ENCODE data around the gene SPON1. TPM values are rescaled to one million over a fixed set of nuclear protein-coding genes. Genes with fewer than 3 reads are reported as not detected.

Gene SPON1
- total and polyA plus RNA-seq, 2 donors (not counting 1 experiment from before 2014, with no cell fraction given) = 0.30 TPM; not detected in 1

GRCh38 chr11:14259878-14260277, 297.4 kb downstream of the SPON1 start:
- Mint-ChIP-seq H3K4me3 (no peak overlapping the region), H3K9me3 (ENCODE audit: insufficient read depth) (no peaks in the 10 kb centered on the region), H3K4me1 (no peaks in the 10 kb centered on the region), H3K27ac (no peak overlapping the region), H3K27me3 (peaks cover 2% of the 10 kb centered on the region)
- Histone ChIP-seq H3K27me3 (replicated peaks in 1 of 4; ENCODE audit: control extremely low read depth in 1 of 4, control insufficient read depth in 3 of 4, insufficient read depth in 4 of 4, low read length in 3 of 4) (no peaks in the 10 kb centered on the region), H2AFZ (ENCODE audit: insufficient read depth, low read depth, low read length, poor library complexity, severe bottlenecking) (no peak overlapping the region), H3K4me1 (ENCODE audit: control insufficient read depth in 2 of 2, insufficient read depth in 2 of 2, low read length in 2 of 2) (no peaks in the 10 kb centered on the region), H3K4me2 (replicated peaks; ENCODE audit: low read depth, low read length, poor library complexity, severe bottlenecking) (no peak overlapping the region), H3K36me3 (replicated peaks in 1 of 2; ENCODE audit: control extremely low read depth in 1 of 2, control insufficient read depth in 1 of 2, extremely low read depth in 1 of 2, insufficient read depth in 2 of 2, low read length in 1 of 2) (no peaks in the 10 kb centered on the region), H4K20me1 (ENCODE audit: control insufficient read depth, insufficient read depth, low read length, poor library complexity, severe bottlenecking) (no peaks in the 10 kb centered on the region), H3K9ac (ENCODE audit: low read length) (no peak overlapping the region), H3K79me2 (ENCODE audit: control insufficient read depth, insufficient read depth, low read length) (no peaks in the 10 kb centered on the region), H3K4me3 (ENCODE audit: control extremely low read depth in 1 of 5, extremely low read depth in 1 of 5, insufficient read depth in 1 of 5, low read depth in 2 of 5, low read length in 4 of 5) (no peak overlapping the region), H3K27ac (ENCODE audit: low read length in 2 of 2) (no peak overlapping the region), H3K9me3 (ENCODE audit: control extremely low read depth in 1 of 3, control insufficient read depth in 2 of 3, insufficient read depth in 1 of 3, low read length in 2 of 3) (no peaks in the 10 kb centered on the region)
- WGBS (ENCODE audit: insufficient coverage) = no CpG with 5 or more reads among the region's 1 CpG
- no peak for DNase-seq
- intact Hi-C loops (cut with micrococcal nuclease) = no loop called here
- ChIA-PET POLR2A (no interaction called here), CTCF (interaction anchor here (2.9 kb wide), 1 partner anchor 195 kb away, joined by 13 read pairs; no protein-coding TSS in a partner anchor)
- ATAC-seq (ENCODE audit: low read depth) = no peak
- TF ChIP-seq CTCF (IDR thresholded peaks at IDR 0.05) = no peak
- no peak for TF ChIP-seq EZH2 (IDR thresholded peaks at IDR 0.05; ENCODE audit: borderline replicate concordance, insufficient read depth, low read depth, low read length, poor library complexity, severe bottlenecking)

GRCh38 chr11:14261066-14261465, 298.5 kb downstream of the SPON1 start:
- Mint-ChIP-seq H3K9me3 (ENCODE audit: insufficient read depth) (peaks cover 2% of the 10 kb centered on the region), H3K27ac (peak overlapping the region; percentile 41), H3K4me3 (no peak overlapping the region), H3K4me1 (no peaks in the 10 kb centered on the region), H3K27me3 (no peaks in the 10 kb centered on the region)
- H4K20me1 ChIP-seq (ENCODE audit: control insufficient read depth, insufficient read depth, low read length, poor library complexity, severe bottlenecking) = no peaks in the 10 kb centered on the region
- CTCF ChIA-PET = interaction anchor here (2.9 kb wide), 1 partner anchor 194 kb away, joined by 13 read pairs; no protein-coding TSS in a partner anchor
- no peak overlapping the region for H3K4me3 ChIP-seq (ENCODE audit: control extremely low read depth in 1 of 5, extremely low read depth in 1 of 5, insufficient read depth in 1 of 5, low read depth in 2 of 5, low read length in 4 of 5)
- no peak overlapping the region for H3K4me2 ChIP-seq (replicated peaks; ENCODE audit: low read depth, low read length, poor library complexity, severe bottlenecking)
- POLR2A ChIA-PET = no interaction called here
- no peak overlapping the region for H3K27ac ChIP-seq (ENCODE audit: low read length in 2 of 2)
- intact Hi-C loops (cut with micrococcal nuclease) = no loop called here
- H3K9me3 ChIP-seq (ENCODE audit: control extremely low read depth in 1 of 3, control insufficient read depth in 2 of 3, insufficient read depth in 1 of 3, low read length in 2 of 3) = no peaks in the 10 kb centered on the region
- H3K27me3 ChIP-seq (replicated peaks in 1 of 4; ENCODE audit: control extremely low read depth in 1 of 4, control insufficient read depth in 3 of 4, insufficient read depth in 4 of 4, low read length in 3 of 4) = no peaks in the 10 kb centered on the region
- no CpG with 5 or more reads among the region's 4 CpGs for WGBS (ENCODE audit: insufficient coverage)
- H3K9ac ChIP-seq (ENCODE audit: low read length) = no peak overlapping the region
- ATAC-seq (ENCODE audit: low read depth) (no peak), DNase-seq (no peak)
- H3K4me1 ChIP-seq (ENCODE audit: control insufficient read depth in 2 of 2, insufficient read depth in 2 of 2, low read length in 2 of 2) = no peaks in the 10 kb centered on the region
- H3K36me3 ChIP-seq (replicated peaks in 1 of 2; ENCODE audit: control extremely low read depth in 1 of 2, control insufficient read depth in 1 of 2, extremely low read depth in 1 of 2, insufficient read depth in 2 of 2, low read length in 1 of 2) = no peaks in the 10 kb centered on the region
- no peaks in the 10 kb centered on the region for H3K79me2 ChIP-seq (ENCODE audit: control insufficient read depth, insufficient read depth, low read length)
- TF ChIP-seq EZH2 (IDR thresholded peaks at IDR 0.05; ENCODE audit: borderline replicate concordance, insufficient read depth, low read depth, low read length, poor library complexity, severe bottlenecking) (no peak), CTCF (IDR thresholded peaks at IDR 0.05) (no peak)
- no peak overlapping the region for H2AFZ ChIP-seq (ENCODE audit: insufficient read depth, low read depth, low read length, poor library complexity, severe bottlenecking)

Measured in B cell (primary cell).